ENCODE data around the gene ANXA6.

ANXA6 gene

DNA sequence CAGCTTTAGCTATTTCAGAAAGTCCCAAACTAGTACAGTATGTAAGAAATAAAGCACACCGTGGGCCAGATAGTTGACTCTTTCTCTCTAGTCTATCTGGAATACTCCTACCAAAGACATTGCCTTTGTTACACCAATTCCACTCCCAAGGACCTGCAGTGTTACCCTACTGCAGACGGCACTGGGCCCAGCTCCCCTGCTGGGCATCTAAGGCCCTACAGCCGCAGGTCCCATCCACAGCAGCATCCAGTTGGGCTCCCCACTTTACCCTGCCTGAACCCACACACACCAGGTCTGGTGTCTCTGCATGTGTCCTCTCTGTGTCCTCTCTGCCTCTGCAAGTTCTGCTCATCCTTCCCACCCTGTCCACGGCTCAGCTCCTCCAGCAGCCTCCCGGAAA is 99.3 kb downstream of the ANXA6 start:
- TF ChIP-seq, protein P1, sequence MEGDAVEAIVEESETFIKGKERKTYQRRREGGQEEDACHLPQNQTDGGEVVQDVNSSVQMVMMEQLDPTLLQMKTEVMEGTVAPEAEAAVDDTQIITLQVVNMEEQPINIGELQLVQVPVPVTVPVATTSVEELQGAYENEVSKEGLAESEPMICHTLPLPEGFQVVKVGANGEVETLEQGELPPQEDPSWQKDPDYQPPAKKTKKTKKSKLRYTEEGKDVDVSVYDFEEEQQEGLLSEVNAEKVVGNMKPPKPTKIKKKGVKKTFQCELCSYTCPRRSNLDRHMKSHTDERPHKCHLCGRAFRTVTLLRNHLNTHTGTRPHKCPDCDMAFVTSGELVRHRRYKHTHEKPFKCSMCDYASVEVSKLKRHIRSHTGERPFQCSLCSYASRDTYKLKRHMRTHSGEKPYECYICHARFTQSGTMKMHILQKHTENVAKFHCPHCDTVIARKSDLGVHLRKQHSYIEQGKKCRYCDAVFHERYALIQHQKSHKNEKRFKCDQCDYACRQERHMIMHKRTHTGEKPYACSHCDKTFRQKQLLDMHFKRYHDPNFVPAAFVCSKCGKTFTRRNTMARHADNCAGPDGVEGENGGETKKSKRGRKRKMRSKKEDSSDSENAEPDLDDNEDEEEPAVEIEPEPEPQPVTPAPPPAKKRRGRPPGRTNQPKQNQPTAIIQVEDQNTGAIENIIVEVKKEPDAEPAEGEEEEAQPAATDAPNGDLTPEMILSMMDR (IDR thresholded peaks at IDR 0.05; ENCODE audit: control insufficient read depth, insufficient read depth, low read depth, low read length, missing control alignments): no peak
- no peak for DNase-seq (ENCODE audit: low read depth)
- H3K4me3 ChIP-seq (ENCODE audit: control insufficient read depth, low read depth, low read length): no peak overlapping the region

GRCh38 chr5:151056379-151057325 is 100.9 kb downstream of the ANXA6 start:
- TF ChIP-seq, protein P1 (IDR thresholded peaks at IDR 0.05; ENCODE audit: control insufficient read depth, insufficient read depth, low read depth, low read length, missing control alignments): no peak
- no peak overlapping the region for H3K4me3 ChIP-seq (ENCODE audit: control insufficient read depth, low read depth, low read length)
- no peak for DNase-seq (ENCODE audit: low read depth)

DNA sequence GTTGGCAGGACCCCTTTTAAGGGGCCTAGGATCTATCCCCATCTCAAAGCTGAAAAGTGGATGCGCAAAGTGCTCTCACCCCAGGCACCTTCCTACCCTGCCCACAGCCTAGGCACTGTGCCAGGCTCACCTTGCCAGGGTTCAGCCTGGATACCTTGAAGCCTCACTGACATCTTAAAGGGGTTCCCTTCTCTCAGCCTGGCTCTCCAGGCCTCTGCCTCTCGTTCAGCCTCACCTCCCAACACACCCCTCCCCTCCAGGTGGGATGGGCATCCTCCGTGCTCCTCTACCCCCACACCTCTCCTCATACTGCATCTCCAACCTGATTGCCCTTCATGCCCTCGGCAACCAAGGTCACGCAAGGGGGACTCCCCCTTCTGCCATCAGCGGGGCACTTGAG is 102.2 kb downstream of the ANXA6 start:
- no peak overlapping the region for H3K4me3 ChIP-seq (ENCODE audit: control insufficient read depth, low read depth, low read length)
- no peak for DNase-seq (ENCODE audit: low read depth)
- TF ChIP-seq, protein P1 (IDR thresholded peaks at IDR 0.05; ENCODE audit: control insufficient read depth, insufficient read depth, low read depth, low read length, missing control alignments): no peak

GRCh38 chr5:151054709-151055108 is 102.9 kb downstream of the ANXA6 start:
- DNase-seq (ENCODE audit: low read depth): no peak
- TF ChIP-seq, protein P1 (IDR thresholded peaks at IDR 0.05; ENCODE audit: control insufficient read depth, insufficient read depth, low read depth, low read length, missing control alignments): no peak
- H3K4me3 ChIP-seq (ENCODE audit: control insufficient read depth, low read depth, low read length): no peak overlapping the region

DNA sequence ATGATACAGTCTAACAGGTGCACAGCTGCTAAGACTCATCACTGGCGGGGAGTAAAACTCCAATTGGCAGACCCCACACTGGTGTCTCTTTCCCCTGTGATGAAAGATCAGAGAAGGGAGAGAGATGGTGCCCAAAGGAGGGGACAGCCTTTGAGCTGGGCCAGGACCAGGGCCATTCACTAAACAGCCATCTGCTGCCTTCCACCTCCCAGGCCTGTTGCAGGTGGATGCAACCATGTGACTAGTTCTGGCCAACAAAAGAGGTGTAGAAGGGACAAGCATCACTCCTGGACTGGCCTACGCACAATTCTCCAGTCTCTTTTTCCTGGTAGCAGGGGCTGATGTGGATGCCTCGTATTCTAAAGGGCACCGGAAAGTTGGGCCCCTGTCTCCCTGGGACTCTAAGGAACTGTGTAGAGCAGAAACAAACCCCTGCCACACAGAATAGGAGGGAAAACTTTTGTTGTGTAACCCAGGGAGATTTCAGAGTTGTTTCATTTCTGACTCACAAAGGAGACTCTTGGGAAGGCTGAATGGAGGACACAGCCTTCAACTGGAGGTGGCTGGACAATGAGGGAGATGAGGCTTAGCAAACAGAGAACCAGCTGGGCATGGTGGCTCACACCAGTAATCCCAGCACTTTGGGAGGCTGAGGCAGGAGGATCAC is 103.7 kb downstream of the ANXA6 start:
- no peak overlapping the region for H3K4me3 ChIP-seq (ENCODE audit: control insufficient read depth, low read depth, low read length)
- no peak for DNase-seq (ENCODE audit: low read depth)
- TF ChIP-seq, protein P1 (IDR thresholded peaks at IDR 0.05; ENCODE audit: control insufficient read depth, insufficient read depth, low read depth, low read length, missing control alignments): no peak

GRCh38 chr5:151052836-151053235 is 104.7 kb downstream of the ANXA6 start:
- H3K4me3 ChIP-seq (ENCODE audit: control insufficient read depth, low read depth, low read length): no peak overlapping the region
- TF ChIP-seq, protein P1 (IDR thresholded peaks at IDR 0.05; ENCODE audit: control insufficient read depth, insufficient read depth, low read depth, low read length, missing control alignments): no peak
- no peak for DNase-seq (ENCODE audit: low read depth)
